Activated B cell treated with CpG ODN at 0.5 μM for 24 hours (primary cell): ENCODE data around the gene IGLON5. TPM values are rescaled to one million over a fixed set of nuclear protein-coding genes. Genes with fewer than 3 reads are reported as not detected.

ENCODE experiments used
- ATAC-seq: fragments of 200-7000 bp; cut with Tn5 transposase; one replicate; pipeline ENCODE4 v1.10.0; 2021; ENCODE audit warnings: low read depth, mild to moderate bottlenecking, moderate library complexity
- CTCF ChIA-PET: fragments of 350-600 bp; sonication (Branson Sonifier 250); formaldehyde crosslinking; loops from one replicate; lab custom pipeline; 2021; ENCODE audit warnings: antibody characterized with exemption; lab: Charles Lee
- POLR2A ChIA-PET: fragments of 350-600 bp; sonication (Branson Sonifier 250); formaldehyde crosslinking; loops from one replicate; lab custom pipeline; 2021; ENCODE audit warnings: antibody characterized with exemption; lab: Charles Lee
- DNase-seq: peaks from one replicate; pipeline ENCODE4 v3.0.0; 2022
- H3K27ac Mint-ChIP-seq: one replicate; pipeline ENCODE4 v1.8.0; 2020; ENCODE audit warnings: mixed read lengths
- H3K27me3 Mint-ChIP-seq: one replicate; pipeline ENCODE4 v1.8.0; 2021; ENCODE audit warnings: mixed read lengths
- H3K36me3 Mint-ChIP-seq: one replicate; pipeline ENCODE4 v1.8.0; 2021; ENCODE audit warnings: low read depth, mixed read lengths
- H3K4me1 Mint-ChIP-seq: one replicate; pipeline ENCODE4 v1.8.0; 2021; ENCODE audit warnings: mixed read lengths
- H3K4me3 Mint-ChIP-seq: one replicate; pipeline ENCODE4 v1.8.0; 2020; ENCODE audit warnings: mild to moderate bottlenecking, mixed read lengths
- H3K9me3 Mint-ChIP-seq: one replicate; pipeline ENCODE4 v1.8.0; 2020; ENCODE audit warnings: mixed read lengths
- intact Hi-C: fragments of 100-400 bp; cut with micrococcal nuclease; formaldehyde crosslinking; loops from one replicate; pipeline ENCODE4 v1.15.1; 2024
- total RNA-seq: library from RNA; stranded (reverse); gene quantifications from 2 replicates; pipeline ENCODE4 v1.2.3, GENCODE V29; 2022
- TF ChIP-seq, protein P1 (sequence below): fragments of 200-600 bp; IDR thresholded peaks from one replicate; pipeline ENCODE4 v1.8.0; 2022; ENCODE audit warnings: antibody characterized with exemption, mild to moderate bottlenecking

The IGLON5 gene
- total RNA-seq, 1 donor from 2014 or later, result not detected

DNA sequence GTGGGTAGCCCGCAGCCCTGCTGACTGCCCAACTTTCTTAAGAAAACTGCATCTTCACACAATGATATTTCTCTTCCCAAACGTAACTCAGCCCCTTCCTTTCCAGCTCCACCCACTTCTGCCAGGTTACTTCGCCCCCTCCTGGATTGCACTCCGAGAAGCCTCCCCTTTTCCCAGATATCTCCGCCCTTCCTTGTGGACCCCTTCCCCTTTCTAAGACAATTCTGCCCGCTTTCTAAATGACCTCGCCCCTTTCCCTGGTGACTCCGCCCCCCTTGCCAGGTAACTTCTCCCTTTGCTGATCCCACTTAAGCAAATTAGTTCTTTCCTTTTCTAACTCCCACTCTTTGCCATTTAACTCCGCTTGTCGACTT lies 27.9 kb downstream of the IGLON5 start:
- no peak for DNase-seq
- H3K27ac Mint-ChIP-seq, result peak overlapping the region; percentile 75

DNA sequence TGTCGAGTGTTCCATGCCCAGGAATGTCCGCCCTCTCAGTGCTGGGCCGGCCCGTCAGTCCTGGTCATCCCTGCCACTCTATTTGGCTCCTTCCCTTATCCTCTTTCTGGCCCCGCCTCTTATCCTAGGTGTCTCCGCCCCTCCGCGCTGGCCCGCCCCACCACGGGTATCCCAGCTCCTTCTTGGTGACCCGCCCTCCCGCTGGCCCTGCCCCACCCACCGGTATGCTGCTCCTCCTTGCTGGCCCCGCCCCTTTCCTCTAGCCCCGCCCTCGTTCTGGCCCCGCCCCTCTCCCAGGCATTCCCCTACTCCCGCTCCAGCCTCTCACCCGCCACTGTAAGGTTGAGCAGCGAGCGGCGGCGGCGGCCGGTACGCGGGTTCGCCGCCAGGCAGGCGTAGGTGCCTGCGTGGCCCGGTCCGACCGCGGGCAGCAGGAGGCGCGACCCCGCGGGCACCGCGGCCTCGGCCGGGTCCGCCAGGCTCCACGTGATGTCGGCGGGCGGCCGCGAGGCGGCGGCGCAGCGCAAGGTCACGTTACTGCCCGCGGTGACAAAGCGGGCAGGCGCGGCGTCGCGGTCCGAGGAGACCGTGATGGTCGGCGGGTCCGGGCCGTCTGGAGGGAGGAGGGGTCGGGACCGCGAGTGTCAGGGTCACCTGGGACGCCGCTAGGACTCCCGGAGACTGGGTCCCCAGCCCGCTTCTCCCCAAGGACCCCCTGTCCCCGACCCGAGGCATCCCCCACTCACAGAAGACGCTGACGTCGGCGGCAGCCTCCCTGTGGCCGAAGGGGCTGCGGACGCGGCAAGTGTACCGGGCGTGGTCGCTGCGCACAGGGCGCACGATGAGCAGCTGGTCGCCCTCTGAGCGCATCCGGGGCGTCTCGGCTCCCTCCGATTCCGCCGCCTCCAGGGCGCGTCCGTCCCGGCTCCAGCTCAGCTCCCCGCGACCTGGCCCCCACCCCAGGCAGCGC lies 28.5 kb downstream of the IGLON5 start:
- Mint-ChIP-seq H3K27ac (peak overlapping the region; percentile 75), H3K27me3 (no peaks in the 10 kb centered on the region), H3K36me3 (no peaks in the 10 kb centered on the region), H3K4me3 (peak overlapping the region; percentile 91), H3K9me3 (no peaks in the 10 kb centered on the region), H3K4me1 (peaks cover 48% of the 10 kb centered on the region)
- CTCF ChIA-PET, result interaction anchor here (0.6 to 2.9 kb wide), 18 partner anchors 11 to 364 kb away, joined by 3 to 17 read pairs (median 4); partner anchors contain the start of genes ETFB and SIGLEC10
- intact Hi-C loops, result loop anchor here (1.0 to 5.0 kb wide), 11 partner anchors 27 to 439 kb away; partner anchors contain the start of gene SIGLEC10
- POLR2A ChIA-PET, result interaction anchor here (0.6 to 4.9 kb wide), 15 partner anchors 9 to 317 kb away, joined by 3 to 49 read pairs (median 5); partner anchors contain the start of genes ETFB, NKG7 and SIGLEC10
- peak; percentile 84 for ATAC-seq
- TF ChIP-seq, protein P1, sequence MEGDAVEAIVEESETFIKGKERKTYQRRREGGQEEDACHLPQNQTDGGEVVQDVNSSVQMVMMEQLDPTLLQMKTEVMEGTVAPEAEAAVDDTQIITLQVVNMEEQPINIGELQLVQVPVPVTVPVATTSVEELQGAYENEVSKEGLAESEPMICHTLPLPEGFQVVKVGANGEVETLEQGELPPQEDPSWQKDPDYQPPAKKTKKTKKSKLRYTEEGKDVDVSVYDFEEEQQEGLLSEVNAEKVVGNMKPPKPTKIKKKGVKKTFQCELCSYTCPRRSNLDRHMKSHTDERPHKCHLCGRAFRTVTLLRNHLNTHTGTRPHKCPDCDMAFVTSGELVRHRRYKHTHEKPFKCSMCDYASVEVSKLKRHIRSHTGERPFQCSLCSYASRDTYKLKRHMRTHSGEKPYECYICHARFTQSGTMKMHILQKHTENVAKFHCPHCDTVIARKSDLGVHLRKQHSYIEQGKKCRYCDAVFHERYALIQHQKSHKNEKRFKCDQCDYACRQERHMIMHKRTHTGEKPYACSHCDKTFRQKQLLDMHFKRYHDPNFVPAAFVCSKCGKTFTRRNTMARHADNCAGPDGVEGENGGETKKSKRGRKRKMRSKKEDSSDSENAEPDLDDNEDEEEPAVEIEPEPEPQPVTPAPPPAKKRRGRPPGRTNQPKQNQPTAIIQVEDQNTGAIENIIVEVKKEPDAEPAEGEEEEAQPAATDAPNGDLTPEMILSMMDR, result no peak
- DNase-seq, result peak; percentile 89

More for the DNA sequence above, 27.9 kb downstream of the IGLON5 start:
- Mint-ChIP-seq H3K4me1 (peaks cover 42% of the 10 kb centered on the region), H3K4me3 (peak overlapping the region; percentile 91), H3K27me3 (no peaks in the 10 kb centered on the region), H3K9me3 (no peaks in the 10 kb centered on the region), H3K36me3 (no peaks in the 10 kb centered on the region)
- ChIA-PET POLR2A (interaction anchor here (0.6 to 4.9 kb wide), 15 partner anchors 9 to 318 kb away, joined by 3 to 49 read pairs (median 5); partner anchors contain the start of genes ETFB, NKG7 and SIGLEC10), CTCF (interaction anchor here (1.0 to 2.9 kb wide), 15 partner anchors 12 to 365 kb away, joined by 3 to 17 read pairs (median 5); partner anchors contain the start of genes ETFB and SIGLEC10)
- ATAC-seq, result peak; percentile 6
- intact Hi-C loops, result loop anchor here (1.0 to 5.0 kb wide), 11 partner anchors 28 to 440 kb away; partner anchors contain the start of gene SIGLEC10
- TF ChIP-seq, protein P1, result no peak

DNA sequence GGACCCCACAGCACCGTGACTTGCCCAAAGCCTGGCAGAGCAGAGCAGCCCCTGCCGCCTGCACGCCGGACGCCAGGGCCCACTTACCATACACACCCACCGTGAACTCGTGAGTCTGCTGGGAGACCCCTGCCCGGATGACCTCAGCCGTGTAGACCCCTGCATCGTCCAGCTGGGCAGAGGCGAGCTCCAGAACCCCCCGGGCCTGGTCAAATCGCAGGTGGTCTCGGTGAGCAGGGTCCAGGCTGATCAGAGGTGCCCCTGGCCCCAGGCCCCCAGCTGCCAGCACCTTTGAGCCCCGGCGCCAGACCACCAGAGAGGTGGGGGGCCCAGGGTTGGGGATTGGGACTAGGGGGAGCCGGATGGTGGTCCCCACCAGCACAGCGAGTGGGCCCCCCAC lies 29.6 kb downstream of the IGLON5 start:
- ChIA-PET POLR2A (interaction anchor here (0.8 to 4.9 kb wide), 3 partner anchors 26 to 77 kb away, joined by 3 to 49 read pairs (median 22); partner anchors contain the start of gene SIGLEC10), CTCF (interaction anchor here (0.8 to 2.6 kb wide), 5 partner anchors 53 to 316 kb away, joined by 3 to 15 read pairs (median 8); no protein-coding TSS in a partner anchor)
- intact Hi-C loops, result no loop called here

GRCh38 chr19:51341976-51342580 lies 30.6 kb downstream of the IGLON5 start, which contains the start of gene VSIG10L:
Gene VSIG10L, minus strand, starts transcription at chr19:51342139. Its CDS starts 15 bp downstream, at chr19:51342124.
- peak within 1 kb of the TSS; percentile 65 for H3K27ac Mint-ChIP-seq
- ChIA-PET POLR2A (interaction anchor here (0.8 to 4.9 kb wide), 3 partner anchors 25 to 76 kb away, joined by 3 to 49 read pairs (median 3); partner anchors contain the start of gene SIGLEC10), CTCF (interaction anchor here (0.7 to 2.1 kb wide), 2 partner anchors 75 to 80 kb away, joined by 3 to 5 read pairs; partner anchors contain the start of gene SIGLEC10)
- no peaks in the 10 kb centered on the region for H3K27me3 Mint-ChIP-seq
- H3K36me3 Mint-ChIP-seq, result peaks cover 6% of the 10 kb centered on the region
- peaks cover 54% of the 10 kb centered on the region for H3K4me1 Mint-ChIP-seq
- H3K9me3 Mint-ChIP-seq, result no peaks in the 10 kb centered on the region
- peak within 1 kb of the TSS; percentile 57 for H3K4me3 Mint-ChIP-seq
- ATAC-seq, result no peak
- intact Hi-C loops, result no loop called here
- TF ChIP-seq, protein P1, result no peak
- DNase-seq, result no peak

More for the DNA sequence above, 29.6 kb downstream of the IGLON5 start:
- TF ChIP-seq, protein P1, result no peak
- no peaks in the 10 kb centered on the region for H3K36me3 Mint-ChIP-seq
- H3K27me3 Mint-ChIP-seq, result no peaks in the 10 kb centered on the region
- ATAC-seq, result no peak
- peak overlapping the region; percentile 57 for H3K4me3 Mint-ChIP-seq
- H3K27ac Mint-ChIP-seq, result peak overlapping the region; percentile 53
- no peak for DNase-seq
- H3K9me3 Mint-ChIP-seq, result no peaks in the 10 kb centered on the region
- peaks cover 54% of the 10 kb centered on the region for H3K4me1 Mint-ChIP-seq
